Fibroblast of lung (primary cell): Measurements from ENCODE around the gene HPN. TPM values are rescaled to one million over a fixed set of nuclear protein-coding genes. Genes with fewer than 3 reads are reported as not detected.
"Not testable (repeated sequence)": the region's sequence is repeated elsewhere in the genome, so short reads cannot be mapped to it uniquely, and the experiment has no call there.

ENCODE experiments used
- DNase-seq, 2 donors: peaks; one replicate each; pipeline versions ENCODE4 v3.0.0 to v3.0.0-alpha.2; 2010; ENCODE audit warnings: low read depth in 2 of 2
- H2AFZ ChIP-seq: 2 replicates; pipeline ENCODE4 v1.5.1; 2012; ENCODE audit warnings: low read length, control low read depth, inconsistent platforms
- H3K27ac ChIP-seq: 2 replicates; pipeline ENCODE4 v1.5.1; 2011; ENCODE audit warnings: low read length, control low read depth; ENCODE audit not compliant: insufficient read depth
- H3K27me3 ChIP-seq: 2 replicates; pipeline ENCODE4 v1.5.1; 2011; ENCODE audit warnings: mild to moderate bottlenecking, low read length; ENCODE audit not compliant: control insufficient read depth, insufficient read depth
- H3K36me3 ChIP-seq: 2 replicates; pipeline ENCODE4 v1.5.1; 2011; ENCODE audit warnings: low read length; ENCODE audit not compliant: control insufficient read depth, insufficient read depth
- H3K4me1 ChIP-seq: 2 replicates; pipeline ENCODE4 v1.5.1; 2011; ENCODE audit warnings: low read length; ENCODE audit not compliant: control insufficient read depth, insufficient read depth; ENCODE audit errors: extremely low read depth
- H3K4me2 ChIP-seq: 2 replicates; pipeline ENCODE4 v1.5.1; 2011; ENCODE audit warnings: low read length, control low read depth; ENCODE audit not compliant: insufficient read depth; ENCODE audit errors: extremely low read depth
- H3K4me3 ChIP-seq, 4 experiments: fragments of 200-600 bp in 1 of 4; sonication (generic) in 1 of 4; replicated peaks in 1 of 4; 2 replicates each; pipeline ENCODE4 v1.5.1; 2011 to 2016; ENCODE audit warnings: low read length in 4 of 4, low read depth in 3 of 4, mild to moderate bottlenecking in 3 of 4, control low read depth in 2 of 4, inconsistent platforms in 1 of 4, mixed read lengths in 1 of 4; ENCODE audit not compliant: insufficient read depth in 1 of 4; ENCODE audit errors: control extremely low read depth in 1 of 4
- H3K79me2 ChIP-seq: 2 replicates; pipeline ENCODE4 v1.5.1; 2012; ENCODE audit warnings: mild to moderate bottlenecking, low read length, inconsistent platforms; ENCODE audit not compliant: control insufficient read depth, insufficient read depth
- H3K9ac ChIP-seq: 2 replicates; pipeline ENCODE4 v1.5.1; 2011; ENCODE audit warnings: mild to moderate bottlenecking, low read length, control low read depth; ENCODE audit not compliant: insufficient read depth
- H3K9me3 ChIP-seq: 2 replicates; pipeline ENCODE4 v1.5.1; 2012; ENCODE audit warnings: low read depth, low read length; ENCODE audit not compliant: control insufficient read depth, insufficient read depth
- H4K20me1 ChIP-seq: 2 replicates; pipeline ENCODE4 v1.5.1; 2011; ENCODE audit warnings: low read length; ENCODE audit not compliant: control insufficient read depth, insufficient read depth; ENCODE audit errors: extremely low read depth
- EZH2 ChIP-seq: IDR thresholded peaks from 2 replicates; pipeline ENCODE4 v1.5.1; 2012; ENCODE audit warnings: low read length, control low read depth, mild to moderate bottlenecking; ENCODE audit errors: missing control alignments
- polyA plus RNA-seq, 2 donors: library from polyadenylated mRNA; depleted of rRNA in 1 of 2; stranded (reverse) in 1 of 2; unstranded in 1 of 2; fragments of >200 nt; gene quantifications; 2 replicates each; pipeline ENCODE4 v1.2.1, GENCODE V29; 2011 to 2012; ENCODE audit warnings: missing spikeins in 1 of 2
- total RNA-seq: library from RNA; depleted of rRNA; stranded (reverse); fragments of >200 nt; gene quantifications from 2 replicates; pipeline ENCODE4 v1.2.1, GENCODE V29; 2014
- TF ChIP-seq, protein P1 (sequence below), 2 donors: IDR thresholded peaks in 1 of 2; conservative IDR thresholded peaks in 1 of 2; 1 replicate in 1 of 2; 2 replicates in 1 of 2; pipeline ENCODE4 v1.5.1; 2011 to 2012; ENCODE audit warnings: low read length in 2 of 2, control low read depth in 1 of 2, inconsistent platforms in 1 of 2, low read depth in 1 of 2, mild to moderate bottlenecking in 1 of 2

Gene HPN
- total and polyA plus RNA-seq, 2 donors (not counting 1 experiment from before 2014, with no cell fraction given): 0.33 TPM; not detected in 1

DNA sequence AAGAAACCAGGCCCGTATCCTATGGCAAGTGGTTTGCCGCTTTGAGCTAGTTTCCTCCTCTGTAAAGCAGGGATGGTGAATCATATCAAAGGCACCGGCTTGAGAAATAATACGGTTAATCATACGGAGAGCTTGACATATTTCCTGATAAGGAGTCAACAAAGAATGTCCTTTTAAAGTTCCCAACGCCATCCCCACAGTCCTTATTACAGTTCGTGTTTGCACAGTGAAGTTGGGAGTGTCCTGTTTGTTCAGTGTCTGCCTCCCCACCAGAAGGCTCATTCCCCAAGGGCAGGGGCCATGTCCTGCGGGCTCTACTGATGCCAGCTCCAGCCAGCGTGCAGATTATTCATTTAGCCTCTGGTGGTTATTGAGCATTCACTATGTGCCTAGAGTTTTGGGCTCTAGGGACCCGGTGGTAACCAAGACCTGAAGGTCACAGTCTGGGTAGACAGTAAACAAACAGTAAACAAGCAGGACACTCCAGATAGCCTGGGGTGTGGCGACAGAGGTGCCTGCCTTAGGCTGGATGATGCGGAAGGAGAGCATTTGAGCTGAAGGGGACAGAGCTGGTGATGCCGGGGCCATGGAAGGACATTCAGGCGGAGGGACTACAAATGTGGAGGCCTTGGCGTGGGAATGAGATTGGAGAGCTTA lies 35.1 kb upstream of the HPN start:
- H4K20me1 ChIP-seq: no peaks in the 10 kb centered on the region
- TF ChIP-seq, protein P1, sequence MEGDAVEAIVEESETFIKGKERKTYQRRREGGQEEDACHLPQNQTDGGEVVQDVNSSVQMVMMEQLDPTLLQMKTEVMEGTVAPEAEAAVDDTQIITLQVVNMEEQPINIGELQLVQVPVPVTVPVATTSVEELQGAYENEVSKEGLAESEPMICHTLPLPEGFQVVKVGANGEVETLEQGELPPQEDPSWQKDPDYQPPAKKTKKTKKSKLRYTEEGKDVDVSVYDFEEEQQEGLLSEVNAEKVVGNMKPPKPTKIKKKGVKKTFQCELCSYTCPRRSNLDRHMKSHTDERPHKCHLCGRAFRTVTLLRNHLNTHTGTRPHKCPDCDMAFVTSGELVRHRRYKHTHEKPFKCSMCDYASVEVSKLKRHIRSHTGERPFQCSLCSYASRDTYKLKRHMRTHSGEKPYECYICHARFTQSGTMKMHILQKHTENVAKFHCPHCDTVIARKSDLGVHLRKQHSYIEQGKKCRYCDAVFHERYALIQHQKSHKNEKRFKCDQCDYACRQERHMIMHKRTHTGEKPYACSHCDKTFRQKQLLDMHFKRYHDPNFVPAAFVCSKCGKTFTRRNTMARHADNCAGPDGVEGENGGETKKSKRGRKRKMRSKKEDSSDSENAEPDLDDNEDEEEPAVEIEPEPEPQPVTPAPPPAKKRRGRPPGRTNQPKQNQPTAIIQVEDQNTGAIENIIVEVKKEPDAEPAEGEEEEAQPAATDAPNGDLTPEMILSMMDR (conservative IDR thresholded peaks at IDR 0.05 in 1 of 2, IDR thresholded peaks at IDR 0.05 in 1 of 2; ENCODE audit: low read depth in 1 of 2, low read length in 2 of 2): no peak
- no peak for TF ChIP-seq EZH2
- peaks cover 37% of the 10 kb centered on the region for H3K79me2 ChIP-seq

DNA sequence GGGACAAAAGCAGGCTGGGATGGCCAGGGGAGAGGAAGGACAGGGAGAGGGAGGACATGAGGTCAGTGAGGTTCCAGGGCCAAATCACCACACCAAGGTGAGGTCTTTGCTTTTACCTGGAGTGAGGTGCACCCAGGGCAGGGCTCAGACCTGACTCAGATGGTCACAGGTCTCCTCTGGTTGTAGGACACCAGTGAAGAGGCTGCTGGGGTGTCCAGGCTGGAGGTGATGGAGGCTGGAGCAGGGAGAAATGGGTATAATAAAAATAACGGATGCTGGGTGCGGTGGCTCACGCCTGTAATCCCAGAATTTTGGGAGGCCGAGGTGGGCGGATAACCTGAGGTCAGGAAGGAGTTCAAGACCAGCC lies 34.5 kb upstream of the HPN start:
- DNase-seq: no peak
- Histone ChIP-seq H3K4me3 (no peak overlapping the region), H3K4me1 (peaks cover 5% of the 10 kb centered on the region), H3K36me3 (peaks cover 19% of the 10 kb centered on the region), H3K27ac (no peak overlapping the region), H3K9me3 (no peaks in the 10 kb centered on the region), H3K4me2 (no peak overlapping the region), H2AFZ (no peak overlapping the region), H3K27me3 (no peaks in the 10 kb centered on the region), H4K20me1 (no peaks in the 10 kb centered on the region), H3K79me2 (peaks cover 34% of the 10 kb centered on the region), H3K9ac (no peak overlapping the region)
- no peak for TF ChIP-seq EZH2
- TF ChIP-seq, protein P1 (conservative IDR thresholded peaks at IDR 0.05 in 1 of 2, IDR thresholded peaks at IDR 0.05 in 1 of 2; ENCODE audit: low read depth in 1 of 2, low read length in 2 of 2): no peak

More for the DNA sequence above, 35.1 kb upstream of the HPN start:
- Histone ChIP-seq H3K4me2 (no peak overlapping the region), H3K4me3 (no peak overlapping the region), H3K27me3 (no peaks in the 10 kb centered on the region), H3K9me3 (no peaks in the 10 kb centered on the region), H3K27ac (no peak overlapping the region), H3K4me1 (peaks cover 5% of the 10 kb centered on the region), H2AFZ (no peak overlapping the region), H3K9ac (no peak overlapping the region), H3K36me3 (peaks cover 15% of the 10 kb centered on the region)
- peak; percentile 63 to 90 for DNase-seq

DNA sequence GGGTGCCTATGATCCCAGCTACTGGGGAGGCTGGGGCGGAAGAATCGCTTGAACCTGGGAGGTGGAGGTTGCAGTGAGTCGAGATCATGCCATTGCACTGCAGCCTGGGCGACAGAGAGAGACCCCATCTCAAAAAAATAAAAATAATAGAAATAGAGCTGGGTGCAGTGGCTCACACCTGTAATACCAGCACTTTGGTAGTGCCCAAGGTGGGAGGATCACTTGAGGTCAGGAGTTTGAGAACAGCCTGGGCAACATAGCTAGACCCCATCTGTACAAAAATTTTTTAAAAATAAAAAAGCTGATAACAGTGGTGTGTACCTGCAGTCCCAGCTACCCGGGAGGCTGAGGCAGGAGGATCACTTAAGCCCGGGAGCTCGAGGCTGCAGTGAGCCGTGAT lies 34.1 kb upstream of the HPN start:
- peaks cover 21% of the 10 kb centered on the region for H3K36me3 ChIP-seq
- H3K9me3 ChIP-seq, DNase-seq, H3K4me1 ChIP-seq, H2AFZ ChIP-seq, H4K20me1 ChIP-seq, H3K9ac ChIP-seq, H3K27ac ChIP-seq, H3K4me3 ChIP-seq, H3K4me2 ChIP-seq, H3K27me3 ChIP-seq: not testable (repeated sequence)
- peaks cover 31% of the 10 kb centered on the region for H3K79me2 ChIP-seq
